IMR-90 (cell line): ENCODE data around the gene IPMK. TPM values are rescaled to one million over a fixed set of nuclear protein-coding genes. Genes with fewer than 3 reads are reported as not detected.

Experiments used
- ATAC-seq: fragments of 200-7000 bp; cut with Tn5 transposase; 2 replicates; pipeline ENCODE4 v1.9.1; 2020; ENCODE audit warnings: low read depth, mild to moderate bottlenecking, moderate library complexity
- BruUV-seq: library from RNA; stranded (reverse); fragments of 400-500 nt; replicated peaks from 2 replicates; lab custom pipeline; 2021; lab: Mats Ljungman, UMichigan
- CTCF ChIA-PET: fragments of 300-600 bp; formaldehyde crosslinking; extraction: SDS; loops from one replicate; lab custom pipeline; 2021; ENCODE audit warnings: antibody characterized with exemption; lab: Yijun Ruan, JAX
- POLR2A ChIA-PET: fragments of 300-600 bp; sonication (Branson Sonifier 250); formaldehyde crosslinking; loops from one replicate; lab custom pipeline; 2022; ENCODE audit warnings: antibody characterized with exemption; ENCODE audit not compliant: unreplicated experiment; lab: Charles Lee
- DNase-seq: peaks from one replicate; pipeline ENCODE4 v3.0.0; 2013
- H2AFZ ChIP-seq: replicated peaks from 2 replicates; pipeline ENCODE3; 2013; ENCODE audit warnings: low read length, mild to moderate bottlenecking; ENCODE audit not compliant: poor library complexity
- H2AK5ac ChIP-seq: 2 replicates; pipeline ENCODE4 v1.6.1; 2013; ENCODE audit warnings: low read depth, low read length, inconsistent platforms
- H2AK9ac ChIP-seq: replicated peaks from 2 replicates; pipeline ENCODE3; 2013; ENCODE audit warnings: mild to moderate bottlenecking, low read depth, low read length, moderate library complexity; ENCODE audit not compliant: poor library complexity
- H2BK120ac ChIP-seq: 2 replicates; pipeline ENCODE4 v1.6.1; 2013; ENCODE audit warnings: low read depth, low read length, inconsistent platforms
- H2BK15ac ChIP-seq: 3 replicates; pipeline ENCODE4 v1.6.1; 2013; ENCODE audit warnings: low read depth, low read length, inconsistent platforms
- H2BK20ac ChIP-seq: 2 replicates; pipeline ENCODE4 v1.6.1; 2013; ENCODE audit warnings: low read depth, mild to moderate bottlenecking, inconsistent platforms, low read length, moderate library complexity
- H2BK5ac ChIP-seq: 2 replicates; pipeline ENCODE4 v1.6.1; 2013; ENCODE audit warnings: mild to moderate bottlenecking, low read depth, low read length, inconsistent platforms; ENCODE audit not compliant: poor library complexity, severe bottlenecking
- H3K14ac ChIP-seq: replicated peaks from 2 replicates; pipeline ENCODE4 v1.6.1; 2013; ENCODE audit warnings: low read depth, low read length, inconsistent platforms
- H3K18ac ChIP-seq: 2 replicates; pipeline ENCODE4 v1.6.1; 2013; ENCODE audit warnings: low read depth, low read length, control low read depth
- H3K23ac ChIP-seq: 2 replicates; pipeline ENCODE4 v1.6.1; 2013; ENCODE audit warnings: low read depth, low read length, inconsistent platforms
- H3K27ac ChIP-seq: 2 replicates; pipeline ENCODE4 v1.5.1; 2013; ENCODE audit warnings: mild to moderate bottlenecking, control low read depth, low read length; ENCODE audit not compliant: insufficient read depth
- H3K27me3 ChIP-seq: 2 replicates; pipeline ENCODE4 v1.6.1; 2013; ENCODE audit warnings: low read length; ENCODE audit not compliant: control insufficient read depth, insufficient read depth
- H3K36me3 ChIP-seq: 2 replicates; pipeline ENCODE4 v1.6.1; 2013; ENCODE audit warnings: low read length, mixed read lengths; ENCODE audit not compliant: control insufficient read depth, insufficient read depth
- H3K4ac ChIP-seq: 2 replicates; pipeline ENCODE4 v1.6.1; 2013; ENCODE audit warnings: low read depth, low read length, inconsistent platforms
- H3K4me1 ChIP-seq: 2 replicates; pipeline ENCODE4 v1.6.1; 2013; ENCODE audit warnings: low read length, mixed read lengths; ENCODE audit not compliant: control insufficient read depth, insufficient read depth
- H3K4me2 ChIP-seq: 2 replicates; pipeline ENCODE4 v1.6.1; 2013; ENCODE audit warnings: low read depth, mild to moderate bottlenecking, control low read depth, low read length, moderate library complexity
- H3K4me3 ChIP-seq: 2 replicates; pipeline ENCODE4 v1.5.1; 2013; ENCODE audit warnings: low read depth, mild to moderate bottlenecking, control low read depth, low read length, moderate library complexity; ENCODE audit not compliant: insufficient read depth
- H3K56ac ChIP-seq: 2 replicates; pipeline ENCODE4 v1.6.1; 2013; ENCODE audit warnings: low read length, inconsistent platforms; ENCODE audit not compliant: insufficient read depth; ENCODE audit errors: extremely low read depth
- H3K79me1 ChIP-seq, 2 experiments: 2 replicates each; pipeline ENCODE4 v1.6.1; 2013; ENCODE audit warnings: low read length in 2 of 2, inconsistent platforms in 1 of 2, low read depth in 1 of 2
- H3K9ac ChIP-seq: 2 replicates; pipeline ENCODE4 v1.6.1; 2013; ENCODE audit warnings: low read depth, low read length, control low read depth
- H3K9me1 ChIP-seq: 2 replicates; pipeline ENCODE4 v1.6.1; 2013; ENCODE audit warnings: low read length, inconsistent platforms; ENCODE audit not compliant: insufficient read depth
- H3K9me3 ChIP-seq: 2 replicates; pipeline ENCODE4 v1.6.1; 2013; ENCODE audit warnings: low read length; ENCODE audit not compliant: control insufficient read depth, insufficient read depth
- H4K20me1 ChIP-seq: 2 replicates; pipeline ENCODE4 v1.6.1; 2013; ENCODE audit warnings: low read length, inconsistent platforms; ENCODE audit not compliant: insufficient read depth
- H4K5ac ChIP-seq: 2 replicates; pipeline ENCODE4 v1.6.1; 2013; ENCODE audit warnings: mild to moderate bottlenecking, low read depth, low read length, control low read depth
- H4K8ac ChIP-seq, 2 experiments: 2 replicates each; pipeline ENCODE4 v1.6.1; 2013; ENCODE audit warnings: low read depth in 2 of 2, low read length in 2 of 2, control low read depth in 1 of 2, inconsistent platforms in 1 of 2
- H4K91ac ChIP-seq: 2 replicates; pipeline ENCODE4 v1.6.1; 2013; ENCODE audit warnings: low read depth, low read length, inconsistent platforms; ENCODE audit not compliant: insufficient read depth
- NFE2L2 ChIP-seq: fragments of 150-350 bp; IDR thresholded peaks from 2 replicates; pipeline ENCODE4 v1.6.1; 2016; ENCODE audit warnings: low read depth, mild to moderate bottlenecking, low read length
- dilution Hi-C: fragments of 300-500 bp; cut with HindIII; formaldehyde crosslinking; loops from one replicate; pipeline ENCODE4 v1.14.3; 2018; ENCODE audit warnings: low sequenced_read_pairs; ENCODE audit not compliant: unreplicated experiment
- in situ Hi-C: fragments of 300-500 bp; cut with MboI; formaldehyde crosslinking; loops from 3 replicates; pipeline ENCODE4 v1.14.3; 2019; ENCODE audit warnings: low sequenced_read_pairs, inconsistent platforms, mixed read lengths
- intact Hi-C: fragments of 100-400 bp; cut with micrococcal nuclease; formaldehyde crosslinking; loops from 2 replicates; pipeline ENCODE4 v1.10.0; 2022
- polyA plus RNA-seq, 3 experiments: library from polyadenylated mRNA; depleted of rRNA; stranded (reverse); fragments of >200 nt; gene quantifications; 2 replicates each; pipeline ENCODE4 v1.2.3, GENCODE V29; 2012; ENCODE audit warnings: low replicate concordance in 1 of 3
- total RNA-seq: library from RNA; depleted of rRNA; stranded (reverse); fragments of >200 nt; gene quantifications from 2 replicates; pipeline ENCODE4 v1.2.3, GENCODE V29; 2012

IPMK gene
- total and polyA plus RNA-seq, 2 of the 4 experiments (the other 2 are of a cell fraction) = 0.89 to 2.0 TPM

GRCh38 chr10:58275908-58276307 lies 8.2 kb upstream of the IPMK start:
- no peak overlapping the region for H3K56ac ChIP-seq
- H3K9ac ChIP-seq = no peak overlapping the region
- in situ Hi-C loops (loop anchor here (5.0 kb wide), 1 partner anchor 89 kb away; no protein-coding TSS in a partner anchor), dilution Hi-C loops (no loop called here), intact Hi-C loops (no loop called here)
- H2BK120ac ChIP-seq = no peak overlapping the region
- ChIA-PET POLR2A (no interaction called here), CTCF (no interaction called here)
- TF ChIP-seq NFE2L2 = no peak
- peaks cover 2% of the 10 kb centered on the region; the same call in 1 of the 2 replicates for H3K4me1 ChIP-seq
- H2BK20ac ChIP-seq = no peak overlapping the region
- H4K91ac ChIP-seq = no peak overlapping the region
- H2AK9ac ChIP-seq = no peak overlapping the region
- ATAC-seq = peak; percentile 88
- no peaks in the 10 kb centered on the region for H3K9me3 ChIP-seq
- no peak overlapping the region for H3K23ac ChIP-seq
- H3K14ac ChIP-seq = no peak overlapping the region
- peaks cover 8 to 17% of the 10 kb centered on the region in 2 experiments; a peak in 3 of 4 replicates for H3K79me1 ChIP-seq
- H3K4me3 ChIP-seq = no peak overlapping the region
- H2BK15ac ChIP-seq = no peak overlapping the region
- H4K8ac ChIP-seq = no peak overlapping the region; a peak in 1 of 4 replicates
- H3K36me3 ChIP-seq = peaks cover 6% of the 10 kb centered on the region
- H2AFZ ChIP-seq = no peak overlapping the region
- no peaks in the 10 kb centered on the region for H3K27me3 ChIP-seq
- H2AK5ac ChIP-seq = no peak overlapping the region
- no peak overlapping the region for H4K5ac ChIP-seq
- H4K20me1 ChIP-seq = no peaks in the 10 kb centered on the region; the same call in 1 of the 2 replicates
- no peak overlapping the region for H3K18ac ChIP-seq
- no peak overlapping the region for H2BK5ac ChIP-seq
- no TSS peak for BruUV-seq
- H3K9me1 ChIP-seq = peaks cover 3% of the 10 kb centered on the region; the same call in 1 of the 2 replicates
- H3K4me2 ChIP-seq = 0 out of 2 replicates have a peak overlapping the region, but pooled peaks have one; percentile 36
- no peak overlapping the region; the same call in 1 of the 2 replicates for H3K27ac ChIP-seq
- peak; percentile 78 for DNase-seq
- no peak overlapping the region for H3K4ac ChIP-seq
